SK-N-SH treated with all-trans-retinoic acid at 6 μM for 48 hours (cell line): ENCODE data around the gene PMEL.

Source experiments
- ATAC-seq: fragments of 200-7000 bp; cut with Tn5 transposase; 3 replicates; pipeline ENCODE4 v1.9.1; 2020; ENCODE audit warnings: mild to moderate bottlenecking, moderate library complexity
- ARNTL ChIP-seq: fragments of 450-650 bp; formaldehyde crosslinking; IDR thresholded peaks from 2 replicates; pipeline ENCODE4 v1.5.0; 2020; ENCODE audit warnings: low read depth, mild to moderate bottlenecking, moderate library complexity, borderline replicate concordance
- BACH2 ChIP-seq: fragments of 250-450 bp; sonication (Bioruptor Pico); IDR thresholded peaks from 2 replicates; pipeline ENCODE4 v1.9.0; 2021; ENCODE audit warnings: mild to moderate bottlenecking, borderline replicate concordance
- CSDC2 ChIP-seq: fragments of 250-450 bp; sonication (Bioruptor Pico); IDR thresholded peaks from 2 replicates; pipeline ENCODE4 v1.5.0; 2020; ENCODE audit warnings: mild to moderate bottlenecking, moderate library complexity
- CSRNP3 ChIP-seq: fragments of 250-450 bp; sonication (Bioruptor Pico); IDR thresholded peaks from 2 replicates; pipeline ENCODE4 v1.5.1; 2021; ENCODE audit warnings: mild to moderate bottlenecking, moderate library complexity
- ESRRG ChIP-seq: fragments of 250-450 bp; sonication (Bioruptor Pico); IDR thresholded peaks from 2 replicates; pipeline ENCODE4 v1.6.1; 2021; ENCODE audit warnings: mild to moderate bottlenecking
- GLIS3 ChIP-seq: fragments of 250-450 bp; sonication (Bioruptor Pico); IDR thresholded peaks from 2 replicates; pipeline ENCODE4 v1.5.0; 2020; ENCODE audit warnings: mild to moderate bottlenecking, moderate library complexity
- ISL1 ChIP-seq: fragments of 250-450 bp; sonication (Bioruptor Pico); IDR thresholded peaks from 2 replicates; pipeline ENCODE4 v2.1.2; 2022; ENCODE audit warnings: mild to moderate bottlenecking, moderate library complexity
- OSR1 ChIP-seq: fragments of 250-450 bp; sonication (Bioruptor Pico); IDR thresholded peaks from 2 replicates; pipeline ENCODE4 v1.8.0; 2022; ENCODE audit warnings: moderate library complexity, mild to moderate bottlenecking, inconsistent platforms
- POU6F1 ChIP-seq: fragments of 250-450 bp; sonication (Bioruptor Pico); IDR thresholded peaks from 2 replicates; pipeline ENCODE4 v1.8.0; 2021; ENCODE audit warnings: low read depth, mild to moderate bottlenecking, moderate library complexity, borderline replicate concordance
- PPARA ChIP-seq: fragments of 250-450 bp; sonication (Bioruptor Pico); IDR thresholded peaks from 2 replicates; pipeline ENCODE4 v1.5.0; 2020; ENCODE audit warnings: mild to moderate bottlenecking, borderline replicate concordance
- SNAI2 ChIP-seq: fragments of 250-450 bp; sonication (Bioruptor Pico); IDR thresholded peaks from 2 replicates; pipeline ENCODE4 v1.5.0; 2020; ENCODE audit warnings: mild to moderate bottlenecking, moderate library complexity
- TCF4 ChIP-seq: fragments of 250-450 bp; sonication (Bioruptor Pico); IDR thresholded peaks from 2 replicates; pipeline ENCODE4 v1.8.0; 2021; ENCODE audit warnings: mild to moderate bottlenecking, moderate library complexity, borderline replicate concordance
- TOX ChIP-seq: fragments of 250-450 bp; sonication (Bioruptor Pico); IDR thresholded peaks from 2 replicates; pipeline ENCODE4 v1.8.0; 2021; ENCODE audit warnings: mild to moderate bottlenecking, moderate library complexity, borderline replicate concordance
- TSHZ2 ChIP-seq: fragments of 250-450 bp; sonication (Bioruptor Pico); IDR thresholded peaks from 2 replicates; pipeline ENCODE4 v1.5.0; 2020; ENCODE audit warnings: mild to moderate bottlenecking, moderate library complexity
- ZC3H10 ChIP-seq: fragments of 250-450 bp; sonication (Bioruptor Pico); IDR thresholded peaks from 2 replicates; pipeline ENCODE4 v1.5.1; 2021; ENCODE audit warnings: mild to moderate bottlenecking, moderate library complexity
- ZFP3 ChIP-seq: fragments of 250-450 bp; sonication (Bioruptor Pico); IDR thresholded peaks from 2 replicates; pipeline ENCODE4 v1.5.0; 2020; ENCODE audit warnings: mild to moderate bottlenecking, moderate library complexity
- ZFP30 ChIP-seq: fragments of 450-650 bp; formaldehyde crosslinking; IDR thresholded peaks from 2 replicates; pipeline ENCODE4 v1.5.0; 2022; ENCODE audit warnings: mild to moderate bottlenecking, moderate library complexity
- ZNF565 ChIP-seq: fragments of 450-650 bp; formaldehyde crosslinking; conservative IDR thresholded peaks from 2 replicates; pipeline ENCODE4 v1.5.0; 2020; ENCODE audit warnings: low read depth, mild to moderate bottlenecking, moderate library complexity
- ZNF70 ChIP-seq: fragments of 450-650 bp; formaldehyde crosslinking; IDR thresholded peaks from 2 replicates; pipeline ENCODE4 v1.5.0; 2020; ENCODE audit warnings: mild to moderate bottlenecking, moderate library complexity
- ZNF8 ChIP-seq: fragments of 450-650 bp; formaldehyde crosslinking; IDR thresholded peaks from 2 replicates; pipeline ENCODE4 v1.5.0; 2020; ENCODE audit warnings: mild to moderate bottlenecking, moderate library complexity
- TF ChIP-seq, protein P1 (sequence below): fragments of 250-450 bp; sonication (Bioruptor Pico); IDR thresholded peaks from 2 replicates; pipeline ENCODE4 v1.5.1; 2020; ENCODE audit warnings: low read depth, mild to moderate bottlenecking, moderate library complexity
- TF ChIP-seq, protein P2 (sequence below): fragments of 250-450 bp; sonication (Bioruptor Pico); IDR thresholded peaks from 2 replicates; pipeline ENCODE4 v1.8.0; 2020; ENCODE audit warnings: mild to moderate bottlenecking, moderate library complexity, borderline replicate concordance

The PMEL gene

DNA sequence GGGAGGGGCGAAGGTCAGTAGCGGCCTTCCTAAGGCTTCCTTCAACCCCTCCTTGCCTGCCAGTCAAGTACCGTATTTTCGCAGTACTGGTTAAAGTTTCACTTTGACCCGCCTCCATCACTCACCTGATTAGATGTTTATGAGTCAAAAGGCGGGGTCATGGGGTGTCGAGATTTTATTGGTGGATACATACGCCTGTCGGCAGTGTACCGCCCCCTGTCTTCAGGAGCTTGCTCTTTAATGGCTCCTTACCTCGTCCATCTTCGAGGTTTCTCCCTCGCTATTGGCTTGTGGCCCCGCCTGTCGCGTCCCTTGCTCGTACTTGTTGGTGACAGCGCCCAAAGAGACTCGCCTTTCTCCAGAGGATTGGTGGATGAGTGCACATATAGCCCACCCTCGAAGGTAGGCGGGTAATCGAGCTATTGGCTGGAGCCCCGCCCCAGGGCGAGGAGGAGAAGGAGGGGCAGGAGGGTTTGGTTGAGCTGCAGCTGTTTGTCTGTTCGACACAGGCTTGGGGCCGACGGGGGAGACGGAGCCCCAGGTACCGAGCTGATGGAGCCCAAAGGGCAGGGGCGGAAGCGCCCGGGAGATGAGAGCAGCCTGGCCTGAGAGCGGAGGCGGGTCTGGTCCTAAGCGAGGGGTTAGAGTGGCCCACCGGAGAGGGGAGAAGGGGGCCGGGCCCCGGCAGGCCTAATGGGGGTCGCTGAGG, 7.9 kb upstream of the PMEL start, which contains the start of gene RAB5B:
Gene RAB5B (plus strand): TSS at position 480 of the 709 bp plus-strand sequence. CDS start 12,883 bp downstream, outside the sequence.
- peak; percentile 95 for ATAC-seq
- TF ChIP-seq CSDC2 (CRISPR knock-in tag) (no peak), TCF4 (CRISPR knock-in tag) (no peak), PPARA (CRISPR knock-in tag) (no peak), OSR1 (no peak), BACH2 (CRISPR knock-in tag) (no peak), TOX (CRISPR knock-in tag) (no peak), POU6F1 (no peak), SNAI2 (CRISPR knock-in tag) (no peak), ZNF8 (no peak), GLIS3 (CRISPR knock-in tag) (no peak)

DNA sequence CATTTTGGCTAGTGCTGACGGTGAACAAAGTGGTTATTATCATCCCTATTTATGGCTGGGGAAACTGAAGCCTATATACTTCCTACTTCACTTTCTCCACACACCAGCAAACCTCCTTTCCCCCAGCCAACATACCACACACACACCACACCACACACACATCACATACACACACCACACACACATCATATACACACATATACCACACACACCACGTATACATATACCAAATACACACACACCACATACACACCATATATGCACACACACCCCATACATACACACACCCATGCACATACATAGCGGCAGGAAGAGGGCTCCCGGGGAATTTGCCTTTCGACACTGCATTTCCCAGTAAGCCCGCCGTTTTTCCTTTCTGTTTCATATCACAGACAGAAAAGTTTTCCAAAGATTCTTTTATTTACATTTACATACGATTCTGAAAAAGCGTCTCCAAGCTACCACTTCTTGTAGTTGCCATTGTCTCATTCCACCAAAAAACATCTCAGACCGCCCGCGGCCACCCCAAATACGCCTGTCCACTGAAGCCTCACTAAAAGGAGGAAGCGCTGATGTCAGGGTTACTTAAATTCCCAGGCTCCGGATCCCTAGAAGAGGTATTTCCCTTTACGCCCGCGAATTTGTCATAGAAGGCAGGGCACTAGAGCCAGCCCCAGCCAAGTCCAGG, 7.2 kb upstream of the PMEL start:
- ATAC-seq, result peak; percentile 1; the same call in 1 of the 3 replicates
- no peak for TF ChIP-seq POU6F1
- TF ChIP-seq, protein P1, sequence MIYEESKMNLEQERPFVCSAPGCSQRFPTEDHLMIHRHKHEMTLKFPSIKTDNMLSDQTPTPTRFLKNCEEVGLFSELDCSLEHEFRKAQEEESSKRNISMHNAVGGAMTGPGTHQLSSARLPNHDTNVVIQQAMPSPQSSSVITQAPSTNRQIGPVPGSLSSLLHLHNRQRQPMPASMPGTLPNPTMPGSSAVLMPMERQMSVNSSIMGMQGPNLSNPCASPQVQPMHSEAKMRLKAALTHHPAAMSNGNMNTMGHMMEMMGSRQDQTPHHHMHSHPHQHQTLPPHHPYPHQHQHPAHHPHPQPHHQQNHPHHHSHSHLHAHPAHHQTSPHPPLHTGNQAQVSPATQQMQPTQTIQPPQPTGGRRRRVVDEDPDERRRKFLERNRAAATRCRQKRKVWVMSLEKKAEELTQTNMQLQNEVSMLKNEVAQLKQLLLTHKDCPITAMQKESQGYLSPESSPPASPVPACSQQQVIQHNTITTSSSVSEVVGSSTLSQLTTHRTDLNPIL (CRISPR knock-in tag), result no peak
- no peak for TF ChIP-seq TSHZ2 (CRISPR knock-in tag)
- TF ChIP-seq ZFP3 (CRISPR knock-in tag), result no peak
- TF ChIP-seq ZNF565 (CRISPR knock-in tag), result no peak
- TF ChIP-seq ZC3H10 (CRISPR knock-in tag), result no peak
- TF ChIP-seq ARNTL (CRISPR knock-in tag), result no peak
- no peak for TF ChIP-seq ISL1 (CRISPR knock-in tag)
- no peak for TF ChIP-seq SNAI2 (CRISPR knock-in tag)
- TF ChIP-seq ZFP30 (CRISPR knock-in tag), result no peak
- TF ChIP-seq ZNF70 (CRISPR knock-in tag), result no peak
- TF ChIP-seq TOX (CRISPR knock-in tag), result no peak
- TF ChIP-seq BACH2 (CRISPR knock-in tag), result no peak
- no peak for TF ChIP-seq ESRRG (CRISPR knock-in tag)
- TF ChIP-seq TCF4 (CRISPR knock-in tag), result no peak
- TF ChIP-seq CSRNP3 (CRISPR knock-in tag), result no peak
- TF ChIP-seq, protein P2, sequence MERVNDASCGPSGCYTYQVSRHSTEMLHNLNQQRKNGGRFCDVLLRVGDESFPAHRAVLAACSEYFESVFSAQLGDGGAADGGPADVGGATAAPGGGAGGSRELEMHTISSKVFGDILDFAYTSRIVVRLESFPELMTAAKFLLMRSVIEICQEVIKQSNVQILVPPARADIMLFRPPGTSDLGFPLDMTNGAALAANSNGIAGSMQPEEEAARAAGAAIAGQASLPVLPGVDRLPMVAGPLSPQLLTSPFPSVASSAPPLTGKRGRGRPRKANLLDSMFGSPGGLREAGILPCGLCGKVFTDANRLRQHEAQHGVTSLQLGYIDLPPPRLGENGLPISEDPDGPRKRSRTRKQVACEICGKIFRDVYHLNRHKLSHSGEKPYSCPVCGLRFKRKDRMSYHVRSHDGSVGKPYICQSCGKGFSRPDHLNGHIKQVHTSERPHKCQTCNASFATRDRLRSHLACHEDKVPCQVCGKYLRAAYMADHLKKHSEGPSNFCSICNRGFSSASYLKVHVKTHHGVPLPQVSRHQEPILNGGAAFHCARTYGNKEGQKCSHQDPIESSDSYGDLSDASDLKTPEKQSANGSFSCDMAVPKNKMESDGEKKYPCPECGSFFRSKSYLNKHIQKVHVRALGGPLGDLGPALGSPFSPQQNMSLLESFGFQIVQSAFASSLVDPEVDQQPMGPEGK, result no peak
- TF ChIP-seq, all 23 proteins: peak for 0
